GM18861 (cell line): ENCODE measurements around the gene PTPRE.

Source experiments
- ATAC-seq: cut with Tn5 transposase; IDR thresholded peaks from one replicate; pipeline ENCODE4 v1.9.1; 2021; ENCODE audit not compliant: unreplicated experiment

PTPRE gene

DNA sequence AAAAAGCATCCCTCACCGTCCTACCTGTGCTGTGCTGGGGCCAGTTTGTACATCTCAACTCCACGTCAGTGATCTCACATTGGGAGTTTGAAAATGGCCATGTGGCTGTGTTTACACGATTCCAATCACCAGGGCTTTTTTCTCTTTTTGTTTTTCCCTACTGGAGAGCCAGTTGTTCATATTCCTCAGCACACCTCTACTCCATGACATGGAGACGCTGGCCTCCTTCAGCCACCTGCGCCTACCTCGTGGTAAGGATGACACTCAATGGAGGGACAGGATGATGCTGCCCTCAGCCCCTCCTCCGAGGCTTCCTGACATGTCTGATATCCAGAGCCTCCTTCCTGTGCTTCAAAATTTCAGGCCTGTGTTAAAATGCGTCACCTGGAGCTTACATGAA, 24.5 kb upstream of the PTPRE start:
- no peak for ATAC-seq

DNA sequence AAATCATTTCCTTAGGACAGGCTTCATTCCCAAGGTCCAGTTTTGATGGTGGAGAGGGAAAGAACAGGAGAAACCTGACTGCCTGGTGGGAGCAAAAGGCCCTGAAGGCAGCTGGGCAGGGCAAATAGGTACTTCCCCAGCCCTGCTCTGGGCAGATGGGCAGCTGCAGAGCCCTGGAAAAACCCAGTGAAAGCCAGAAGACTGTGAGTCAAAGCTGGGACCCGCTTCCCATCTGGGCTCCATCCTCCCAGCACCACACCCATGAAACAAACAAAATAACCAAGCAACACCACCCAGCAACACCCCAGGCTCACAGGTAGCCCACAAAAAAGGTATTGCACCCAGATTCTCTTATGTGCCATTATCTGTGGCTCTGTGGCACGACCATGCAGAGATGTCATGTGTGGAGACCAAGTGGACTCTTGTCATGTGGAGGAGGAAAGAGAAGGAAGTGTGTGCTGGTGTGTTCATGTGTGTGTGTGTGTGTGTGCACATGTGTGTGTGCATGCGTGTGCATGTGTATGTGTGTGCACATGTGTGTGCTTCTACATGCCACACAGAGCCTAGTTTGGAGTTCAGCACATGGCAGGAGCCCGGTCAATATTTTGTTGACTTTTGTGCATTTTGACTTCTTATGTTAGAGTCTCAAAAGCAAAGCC, 24.0 kb upstream of the PTPRE start:
- no peak for ATAC-seq

DNA sequence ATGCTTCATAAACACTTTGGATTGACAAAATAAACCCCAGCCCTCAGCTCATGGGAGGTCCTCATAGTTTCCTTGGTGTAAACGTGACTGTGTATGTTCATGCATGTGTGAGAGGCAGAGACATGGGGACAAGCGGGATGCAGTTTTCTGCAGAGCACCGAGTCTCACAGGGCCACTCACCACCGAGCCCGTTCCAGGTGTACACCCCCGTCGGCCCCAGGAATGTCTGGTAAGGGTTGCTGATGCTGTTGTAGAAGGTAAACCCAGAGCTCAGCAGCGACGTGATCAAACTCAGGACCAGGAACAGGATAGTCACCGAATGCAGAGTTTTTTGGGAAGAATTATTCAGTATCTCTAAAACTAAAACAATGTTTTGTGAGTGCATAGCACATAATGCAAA, 23.4 kb upstream of the PTPRE start:
- no peak for ATAC-seq

DNA sequence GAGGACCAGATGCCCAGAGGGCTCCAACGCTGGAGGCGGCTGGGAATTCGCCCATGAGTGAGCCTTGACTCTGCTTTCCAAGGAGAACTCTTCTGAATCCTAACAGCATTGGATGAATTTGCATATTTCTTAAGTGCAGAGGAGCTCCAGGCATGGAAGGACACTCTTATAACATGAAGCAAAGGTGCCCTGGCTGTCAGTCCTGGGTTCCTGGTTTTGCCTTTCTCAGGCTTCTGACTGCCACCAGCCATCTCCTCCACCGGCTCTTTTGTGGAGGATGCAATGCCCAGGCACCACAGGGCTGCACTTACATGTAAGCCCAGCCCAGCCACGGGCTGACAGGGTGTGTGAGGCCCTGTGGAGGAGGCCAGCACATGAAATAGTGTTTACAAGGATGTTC, 22.4 kb upstream of the PTPRE start:
- ATAC-seq, result no peak

DNA sequence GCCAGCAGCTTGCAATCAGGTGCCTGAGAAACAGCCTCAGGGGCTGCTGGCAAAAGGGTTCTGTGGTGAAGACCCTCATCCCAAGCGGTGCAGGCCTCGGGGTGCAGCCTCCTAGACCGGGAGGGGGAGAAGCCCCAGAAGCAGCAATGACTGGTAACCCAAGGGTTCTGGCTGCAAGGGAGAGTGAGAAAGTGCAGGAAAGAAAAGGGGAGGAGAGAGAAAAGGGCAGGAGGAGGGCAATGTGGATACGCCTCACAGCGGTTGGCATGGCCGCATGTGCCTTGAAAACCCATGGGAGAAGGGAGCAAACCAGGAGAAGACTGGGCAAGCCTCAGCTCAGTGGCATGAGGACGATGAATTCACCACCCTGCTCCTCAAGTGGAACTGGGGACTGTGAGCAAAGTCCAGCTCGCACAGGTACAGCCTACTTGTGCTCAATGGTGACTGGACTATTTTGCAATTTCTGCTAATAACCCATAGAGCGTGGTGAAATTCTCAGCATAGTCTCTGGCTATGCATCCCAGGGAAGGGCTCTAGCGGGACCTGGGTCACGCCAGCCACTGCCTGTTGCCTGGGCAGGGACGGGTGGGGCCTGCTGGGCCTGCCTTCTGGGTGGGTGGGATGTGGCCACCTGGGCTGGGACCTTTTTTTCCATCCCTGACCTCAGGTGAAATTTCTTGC, 20.4 kb upstream of the PTPRE start:
- ATAC-seq, result no peak

DNA sequence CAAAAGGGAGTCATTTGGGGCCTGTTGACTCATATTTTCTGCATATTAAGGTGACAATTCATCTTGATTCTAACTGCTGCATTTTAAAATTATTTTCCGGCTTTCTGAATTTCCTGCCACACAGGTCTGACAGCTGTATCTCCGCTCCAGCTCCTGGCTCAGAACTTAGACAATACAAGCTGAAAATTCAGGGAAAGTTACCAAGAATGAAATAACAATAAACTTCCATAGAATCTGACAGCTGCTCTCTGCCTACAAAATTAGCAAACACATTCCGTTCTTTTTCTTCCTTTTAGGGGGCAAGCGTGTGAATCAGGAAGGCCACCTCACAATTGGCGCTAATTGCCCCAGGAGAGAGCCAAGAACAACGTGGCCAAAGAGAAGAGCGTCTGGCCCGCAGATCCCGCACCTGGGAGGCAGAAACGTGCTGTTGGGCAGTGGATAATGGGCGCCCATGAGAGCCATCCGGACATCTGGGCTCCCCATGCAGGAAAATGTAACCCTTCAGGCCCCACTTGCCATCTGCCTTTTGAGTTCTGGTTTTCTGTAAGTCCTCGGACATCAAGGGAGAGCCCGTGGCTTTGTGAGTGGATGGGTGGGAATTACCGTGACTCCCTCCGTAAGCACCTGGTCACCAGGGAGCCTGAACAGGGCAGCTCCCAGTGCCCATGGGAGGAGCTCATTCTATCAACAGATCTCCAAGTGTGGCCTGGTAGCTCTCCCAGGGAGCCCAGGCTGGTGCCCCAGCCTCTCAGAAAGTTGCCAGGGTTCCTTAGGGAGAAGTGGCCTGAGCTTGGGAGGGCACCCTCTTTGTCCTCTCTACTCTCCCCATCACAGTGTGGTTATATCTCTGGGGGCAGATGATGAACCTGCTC, 19.1 kb upstream of the PTPRE start:
- no peak for ATAC-seq

DNA sequence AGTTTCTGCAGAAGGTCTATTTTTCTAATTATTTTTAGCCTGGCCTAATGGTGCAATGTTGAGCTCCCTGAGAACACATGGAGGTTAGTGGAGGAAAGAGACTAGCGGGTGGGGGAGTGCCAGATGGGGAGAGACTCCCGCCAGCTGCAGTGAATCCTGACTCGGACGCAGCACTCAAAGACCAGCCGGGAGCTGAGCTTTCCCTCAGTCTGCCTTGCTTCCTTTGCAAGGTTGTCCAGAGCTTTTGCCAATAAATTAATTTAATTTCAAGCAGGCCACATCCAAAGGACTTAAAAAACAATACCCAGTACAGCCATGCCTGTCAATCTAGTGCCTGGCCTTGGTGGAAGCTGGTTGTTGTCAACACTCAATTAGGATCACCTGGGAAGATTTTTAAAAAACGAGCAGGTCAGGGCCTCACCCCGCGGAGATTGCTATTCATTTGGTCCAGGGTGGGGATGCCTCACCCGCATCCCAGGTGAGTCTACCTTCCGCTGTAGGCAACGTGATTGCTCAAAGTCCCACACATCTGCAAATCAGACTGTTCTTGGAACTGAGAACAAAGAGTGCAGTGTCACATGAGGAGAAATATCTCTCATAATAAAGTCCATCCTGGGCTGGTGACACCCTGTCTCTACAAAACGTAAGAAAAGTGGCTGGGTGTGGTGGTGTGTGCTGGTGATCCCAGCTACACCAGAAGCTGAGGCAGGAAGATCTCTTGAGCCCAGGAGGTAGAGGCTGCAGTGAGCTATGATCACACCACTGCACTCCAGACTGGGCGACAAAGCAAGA, 18.2 kb upstream of the PTPRE start:
- ATAC-seq, result no peak

DNA sequence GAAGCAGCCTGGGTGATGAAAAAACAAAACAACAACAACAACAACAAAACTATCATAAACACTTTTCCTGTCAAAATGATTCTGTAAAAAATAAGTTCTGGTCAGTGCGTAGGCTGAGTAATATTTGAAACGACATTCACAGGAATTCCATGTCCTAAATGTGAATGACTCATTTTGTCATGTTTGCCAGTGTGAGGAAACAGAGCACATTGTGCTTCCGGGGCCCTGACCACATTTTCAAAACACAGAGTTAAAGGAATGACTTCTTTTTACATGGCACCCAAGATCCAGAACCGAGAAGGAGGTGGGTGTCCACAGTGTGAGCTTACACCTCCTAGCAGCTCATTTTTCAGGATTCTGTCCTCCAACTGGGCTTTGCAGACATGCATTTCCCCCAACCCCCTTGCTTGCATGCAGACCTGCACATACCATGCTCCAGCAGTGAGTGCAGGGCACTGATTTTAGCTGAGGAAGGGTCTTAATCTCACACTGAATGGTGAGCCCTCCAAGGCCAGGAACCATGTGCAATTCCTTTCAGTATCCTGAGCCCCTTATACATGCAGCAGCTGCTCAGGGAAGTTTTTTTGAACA, 17.2 kb upstream of the PTPRE start:
- no peak for ATAC-seq

DNA sequence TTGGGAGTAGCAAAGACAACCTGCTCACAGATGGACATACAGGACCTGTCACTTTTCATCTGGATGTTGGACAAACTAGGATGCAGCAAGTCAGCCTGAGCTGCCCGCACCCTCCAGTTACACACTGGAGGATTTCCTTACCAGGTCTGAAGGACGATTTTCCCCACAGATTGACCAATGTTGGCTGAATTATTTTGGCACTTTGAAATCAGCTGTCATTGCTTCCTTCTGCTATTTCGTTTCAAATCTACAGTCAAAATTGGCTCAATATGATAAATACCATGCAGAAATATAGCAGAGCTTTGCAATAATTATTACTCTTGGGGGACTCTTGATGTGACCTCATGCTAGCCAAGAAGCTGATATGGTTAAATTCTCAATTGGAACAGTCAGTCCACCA, 16.7 kb upstream of the PTPRE start:
- no peak for ATAC-seq

DNA sequence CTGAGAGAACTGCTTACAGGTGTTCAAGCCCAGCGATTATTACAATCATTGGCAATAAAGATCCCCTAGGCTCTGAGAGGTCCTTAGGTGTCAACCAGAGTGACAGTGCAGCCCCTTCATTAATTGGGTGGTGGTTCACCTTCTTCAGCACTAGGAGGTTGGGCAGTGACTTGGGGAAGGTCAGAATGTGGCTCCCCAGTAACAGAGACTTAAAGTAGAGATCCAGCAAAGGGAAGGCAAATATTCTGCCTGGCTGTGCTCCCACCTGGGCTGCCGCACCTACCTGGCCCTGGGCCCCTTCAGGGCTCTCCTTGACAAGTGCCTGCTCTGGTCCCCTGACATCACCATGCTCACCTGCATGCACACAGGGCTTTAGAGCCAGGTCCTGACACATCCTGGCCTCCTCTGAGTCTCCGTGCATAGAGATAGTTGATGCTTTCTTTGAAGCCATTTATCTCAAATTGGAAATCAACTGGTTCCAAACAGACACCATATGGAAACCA, 16.0 kb upstream of the PTPRE start:
- ATAC-seq, result no peak

DNA sequence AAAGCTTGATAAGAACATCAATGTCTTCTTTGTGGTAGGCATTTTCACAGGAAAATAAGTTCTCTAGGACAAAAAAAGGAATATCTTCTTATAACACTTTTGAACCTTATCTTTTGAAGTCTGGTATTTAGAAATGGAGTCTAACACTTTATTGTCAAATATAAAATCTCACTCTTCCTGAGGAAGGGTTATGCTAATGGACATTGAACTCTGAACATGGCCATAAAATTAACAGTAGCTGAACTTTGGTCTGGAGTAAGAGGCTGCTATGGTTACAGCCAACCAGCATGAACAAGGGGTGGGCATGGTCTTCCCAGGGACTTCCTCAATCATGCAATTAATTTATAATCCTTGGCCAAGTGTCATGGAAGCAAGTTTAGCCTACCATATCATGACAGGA, 14.2 kb upstream of the PTPRE start, which contains the start of gene CLRN3:
Gene CLRN3, minus strand, starts transcription at position 199 of the 400 bp plus-strand sequence. Its CDS starts 157 bp downstream, at position 42.
- no peak for ATAC-seq

DNA sequence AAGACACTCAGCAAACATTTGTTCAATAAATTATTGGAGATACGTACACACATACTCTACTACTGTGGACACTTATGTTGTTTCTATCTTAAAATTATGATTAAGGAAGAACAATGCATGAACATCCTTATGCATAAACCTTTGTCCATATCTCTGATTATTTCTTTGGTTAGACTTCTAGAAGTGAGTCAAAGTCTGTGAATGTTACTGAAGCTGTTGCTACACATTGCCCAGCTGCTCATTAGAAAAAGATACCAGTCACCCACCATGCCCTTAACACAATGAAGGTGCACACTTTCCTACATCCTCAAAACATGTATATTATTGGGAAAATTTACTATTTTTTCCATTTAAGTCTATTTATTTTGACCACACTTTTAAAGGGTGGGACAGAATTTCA, 12.8 kb upstream of the PTPRE start:
- ATAC-seq, result no peak

DNA sequence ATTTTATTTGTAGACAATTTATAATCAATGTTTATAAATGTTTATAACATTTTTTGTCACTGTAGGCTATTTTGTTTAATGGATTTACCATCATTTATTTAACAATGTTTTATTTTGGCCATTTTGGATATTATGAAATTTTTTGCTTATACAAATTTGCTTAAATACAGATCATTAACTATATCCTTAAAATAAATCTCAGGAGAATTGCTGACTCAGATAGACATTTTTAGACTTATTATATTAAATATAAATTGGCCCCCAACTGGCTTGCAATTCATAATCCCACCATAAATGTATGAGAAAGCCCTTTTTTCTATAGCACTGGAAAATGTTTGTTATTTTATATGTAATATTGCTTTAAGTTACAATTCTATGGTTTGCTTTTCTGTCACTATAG, 10.3 kb upstream of the PTPRE start:
- no peak for ATAC-seq

DNA sequence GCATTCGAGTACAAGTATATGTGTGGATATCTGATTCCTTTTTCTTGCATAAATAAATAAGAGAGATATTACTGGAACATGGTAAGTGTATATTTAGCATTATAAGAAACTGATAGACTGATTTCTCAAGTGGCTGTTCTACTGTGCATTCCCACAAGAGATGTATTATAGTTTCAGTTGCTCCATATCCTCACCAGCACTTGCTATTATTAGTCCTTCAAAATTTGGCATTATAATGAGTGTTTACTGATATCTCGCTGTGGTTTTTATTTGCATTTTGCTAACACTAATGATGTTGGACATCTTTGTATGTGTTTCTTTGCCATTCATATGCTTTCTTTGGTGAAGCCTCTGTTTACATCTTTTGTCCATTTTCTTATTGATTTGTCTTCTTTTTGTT, 9.7 kb upstream of the PTPRE start:
- no peak for ATAC-seq

DNA sequence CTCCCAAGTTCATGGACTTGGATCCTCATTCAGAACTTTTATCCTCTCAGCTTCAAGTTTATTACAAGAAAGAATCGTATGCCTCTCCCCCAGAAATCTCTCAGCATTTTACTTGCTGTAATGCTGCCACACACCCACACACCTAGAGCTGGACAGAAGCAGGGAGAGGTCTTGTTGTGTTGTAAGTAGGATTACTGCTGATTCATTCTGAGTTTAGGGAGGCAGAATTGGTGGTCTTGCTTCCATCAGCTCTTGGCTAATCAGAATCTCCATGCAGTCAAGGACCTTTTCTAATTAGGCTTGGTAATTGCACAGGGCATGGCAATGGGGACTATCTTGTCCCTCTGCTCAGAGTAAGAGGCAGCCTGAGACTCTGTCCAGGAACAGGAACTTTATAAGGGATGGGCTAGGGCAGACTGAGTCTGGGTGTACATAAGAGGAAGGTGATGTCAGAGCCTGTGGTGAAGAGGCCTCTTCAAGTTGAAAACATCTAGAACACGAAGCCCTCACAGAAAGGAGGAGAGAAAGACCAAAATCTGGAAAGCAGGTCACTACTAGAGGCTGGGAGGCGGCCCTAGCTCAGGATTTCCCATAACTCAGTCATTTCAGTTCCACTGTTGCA, 7.0 kb upstream of the PTPRE start:
- no peak for ATAC-seq

DNA sequence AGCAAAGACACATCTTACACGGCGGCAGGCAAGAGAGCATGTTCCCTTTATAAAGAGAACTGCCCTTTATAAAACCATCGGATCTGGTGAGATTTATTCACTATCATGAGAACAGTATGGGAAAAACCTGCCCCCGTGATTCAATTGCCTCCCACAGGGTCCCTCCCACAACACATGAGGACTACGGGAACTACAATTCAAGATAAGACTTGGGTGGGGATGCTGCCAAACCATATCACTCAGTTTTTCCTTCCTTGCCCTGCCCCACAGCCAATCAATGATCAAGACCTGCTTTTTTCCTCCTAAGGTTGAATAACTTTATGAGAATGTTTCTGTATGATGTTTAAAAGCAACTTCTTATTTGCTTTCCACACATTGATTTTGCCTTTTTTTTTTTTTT, 3.1 kb upstream of the PTPRE start:
- ATAC-seq, result no peak

DNA sequence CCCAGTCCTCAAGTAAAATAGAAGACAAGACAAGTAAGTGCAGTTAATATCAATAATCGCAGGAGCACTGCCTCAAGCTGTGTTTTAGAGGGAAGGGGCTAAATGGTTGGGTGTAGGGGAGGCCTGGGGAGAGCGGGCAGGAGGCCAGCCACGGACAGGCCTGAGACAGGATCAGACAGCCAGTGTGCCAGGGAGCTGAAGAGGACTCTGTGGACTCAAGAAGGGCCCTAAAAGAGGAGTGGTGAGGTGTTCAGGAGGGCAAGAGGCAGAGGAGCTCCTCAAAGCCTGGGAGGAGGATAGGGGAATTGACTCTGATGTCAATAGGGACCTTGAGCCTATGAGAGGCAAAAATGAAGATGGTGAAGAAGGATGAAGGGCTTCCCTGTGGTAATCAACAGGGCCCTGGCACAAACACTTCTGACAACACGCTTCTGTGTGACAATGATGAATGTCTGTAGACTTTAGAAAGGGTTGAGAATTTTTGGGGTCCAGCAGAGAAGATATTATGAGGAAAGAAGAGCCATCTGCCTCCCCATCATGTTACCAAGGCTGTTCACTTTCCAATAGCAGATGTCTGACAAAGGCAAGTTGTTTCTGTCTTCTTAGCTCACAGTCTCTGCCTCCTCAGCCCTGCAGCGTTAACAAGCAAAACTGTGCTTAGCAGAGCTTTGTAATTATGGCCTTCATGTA, 2.4 kb upstream of the PTPRE start:
- no peak for ATAC-seq

DNA sequence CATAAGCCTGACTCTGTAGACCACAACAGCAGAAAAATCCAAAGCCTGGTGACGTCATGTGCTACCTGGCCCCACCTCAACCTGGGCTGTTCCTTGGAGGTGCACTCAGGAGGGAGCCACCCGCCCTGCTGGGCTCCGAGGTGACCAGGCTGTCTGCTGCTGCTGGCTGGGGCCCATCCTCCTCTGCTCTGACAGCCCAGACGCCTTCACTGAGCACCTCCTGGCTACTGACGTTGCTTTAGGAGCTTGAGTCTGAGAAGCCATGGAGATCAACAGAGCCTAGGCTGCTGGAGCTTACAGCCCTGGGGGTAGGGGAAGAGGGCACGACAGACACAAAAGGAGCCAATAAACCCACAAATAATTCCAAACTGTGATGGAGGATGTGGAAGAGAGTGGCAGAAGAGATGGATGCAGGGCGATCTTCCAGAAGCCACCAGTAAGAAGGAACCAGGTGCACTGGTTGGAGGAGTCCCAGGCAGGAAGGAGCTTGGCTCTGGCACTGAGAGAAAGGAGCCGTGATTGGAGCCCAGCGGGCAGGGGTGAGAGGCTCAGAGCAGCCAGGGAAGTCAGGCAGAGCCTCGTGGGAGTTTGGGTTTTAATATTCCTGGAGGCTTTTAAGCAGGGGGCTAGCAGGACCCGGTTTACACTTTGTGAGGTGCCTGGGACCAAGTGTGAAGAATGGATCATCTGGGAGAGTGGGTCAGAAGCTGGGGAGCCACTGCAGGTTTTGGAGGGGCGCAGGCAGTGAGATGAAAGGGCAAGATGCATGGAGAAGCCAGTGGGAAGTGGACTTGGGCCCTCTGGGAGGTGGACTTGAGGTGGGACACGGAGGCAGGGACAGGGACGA, 1.7 kb upstream of the PTPRE start:
- ATAC-seq, result no peak

DNA sequence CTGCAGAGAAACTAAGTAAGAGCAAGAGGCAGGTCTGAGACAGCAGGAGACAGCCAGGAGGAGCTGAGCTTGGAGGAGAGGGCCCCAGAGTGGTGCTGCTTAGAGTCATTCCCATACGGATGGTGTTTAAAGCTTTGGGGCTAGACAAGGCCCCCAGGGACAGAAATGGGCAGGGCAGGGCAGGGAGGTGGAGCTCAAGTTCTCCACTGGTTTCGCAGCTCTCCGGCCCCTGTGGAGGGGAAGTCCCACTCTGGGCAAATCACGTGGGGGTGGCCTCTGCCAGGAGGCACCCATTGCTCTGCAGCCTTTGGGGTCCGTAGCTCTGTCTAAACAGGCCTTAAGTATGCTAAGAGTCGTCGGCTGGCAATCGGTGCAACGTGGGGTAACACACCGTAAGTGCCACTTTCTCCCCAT, 1.0 kb upstream of the PTPRE start:
- no peak for ATAC-seq
